ENCODE data around the gene CREM. TPM values are rescaled to one million over a fixed set of nuclear protein-coding genes. Genes with fewer than 3 reads are reported as not detected.
A peak's percentile ranks its signal among the peaks of the same experiment; 100 is the strongest.
"Not testable (repeated sequence)": the region's sequence is repeated elsewhere in the genome, so short reads cannot be mapped to it uniquely, and the experiment has no call there.

CREM gene
- total RNA-seq, result 58.5 TPM
- long read RNA-seq, transcript CREM-211 (4 exons, 1,207 nt), result major isoform, 5 of 44 reads
- long read RNA-seq, partial matches to known transcripts, result 2 of 44 reads
- long read RNA-seq, other reads (novel, unspliced or antisense), result 22 of 44 reads

DNA sequence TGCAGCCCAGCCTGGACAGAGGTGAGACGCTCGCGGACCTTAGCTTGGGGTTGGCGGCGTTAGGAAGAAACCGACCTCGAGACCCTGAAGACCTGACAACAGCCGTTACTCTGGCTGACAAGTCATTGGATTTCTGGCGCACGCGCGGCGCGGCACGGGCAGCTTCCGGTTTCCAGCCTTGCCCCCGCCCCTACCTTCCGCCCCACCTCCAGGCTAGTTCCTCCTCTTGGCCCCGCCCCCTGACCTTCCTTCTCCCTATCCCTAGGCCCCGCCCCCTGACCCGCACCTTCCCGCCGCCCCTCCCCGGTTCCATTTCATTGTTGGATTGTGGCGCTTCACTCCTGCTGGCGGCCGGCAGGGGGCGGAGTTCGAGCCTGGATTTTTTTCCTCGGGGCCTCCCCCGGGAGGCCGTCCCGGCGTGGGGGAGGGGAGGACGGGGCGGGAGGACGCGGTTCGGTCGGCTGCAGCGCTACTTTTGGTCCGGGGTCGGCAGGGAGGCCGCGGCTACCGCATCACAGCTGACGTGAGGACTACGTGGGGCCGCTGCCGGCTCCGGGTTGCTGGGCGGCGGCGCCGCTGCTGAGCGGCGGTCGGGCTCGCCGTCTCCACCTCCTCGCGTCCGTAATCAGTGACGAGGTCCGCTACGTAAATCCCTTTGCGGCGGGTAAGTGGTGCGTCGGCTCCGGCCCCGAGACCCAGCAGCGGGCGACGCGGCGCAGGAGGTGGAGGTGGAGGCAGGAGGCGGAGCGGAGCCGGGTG is at the start of gene CREM:
TSS of gene CREM (plus strand) at position 317 of the 759 bp plus-strand sequence. CDS start 10,990 bp downstream, outside the sequence.
- DNase-seq, result peak; percentile 100
- peak within 1 kb of the TSS; percentile 92 for H3K4me3 ChIP-seq
- intact Hi-C loops (cut with micrococcal nuclease), result no loop called here
- TF ChIP-seq, protein P1, sequence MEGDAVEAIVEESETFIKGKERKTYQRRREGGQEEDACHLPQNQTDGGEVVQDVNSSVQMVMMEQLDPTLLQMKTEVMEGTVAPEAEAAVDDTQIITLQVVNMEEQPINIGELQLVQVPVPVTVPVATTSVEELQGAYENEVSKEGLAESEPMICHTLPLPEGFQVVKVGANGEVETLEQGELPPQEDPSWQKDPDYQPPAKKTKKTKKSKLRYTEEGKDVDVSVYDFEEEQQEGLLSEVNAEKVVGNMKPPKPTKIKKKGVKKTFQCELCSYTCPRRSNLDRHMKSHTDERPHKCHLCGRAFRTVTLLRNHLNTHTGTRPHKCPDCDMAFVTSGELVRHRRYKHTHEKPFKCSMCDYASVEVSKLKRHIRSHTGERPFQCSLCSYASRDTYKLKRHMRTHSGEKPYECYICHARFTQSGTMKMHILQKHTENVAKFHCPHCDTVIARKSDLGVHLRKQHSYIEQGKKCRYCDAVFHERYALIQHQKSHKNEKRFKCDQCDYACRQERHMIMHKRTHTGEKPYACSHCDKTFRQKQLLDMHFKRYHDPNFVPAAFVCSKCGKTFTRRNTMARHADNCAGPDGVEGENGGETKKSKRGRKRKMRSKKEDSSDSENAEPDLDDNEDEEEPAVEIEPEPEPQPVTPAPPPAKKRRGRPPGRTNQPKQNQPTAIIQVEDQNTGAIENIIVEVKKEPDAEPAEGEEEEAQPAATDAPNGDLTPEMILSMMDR (IDR thresholded peaks at IDR 0.05; ENCODE audit: borderline replicate concordance), result peak; percentile 92
- peaks cover 57% of the 10 kb centered on the region for H3K4me1 ChIP-seq
- no peaks in the 10 kb centered on the region for H3K36me3 ChIP-seq
- peak within 1 kb of the TSS; percentile 100 for H3K27ac ChIP-seq (replicated peaks)
- no peaks in the 10 kb centered on the region for H3K9me3 ChIP-seq (replicated peaks)
- H3K27me3 ChIP-seq (ENCODE audit: low read depth), result no peaks in the 10 kb centered on the region

DNA sequence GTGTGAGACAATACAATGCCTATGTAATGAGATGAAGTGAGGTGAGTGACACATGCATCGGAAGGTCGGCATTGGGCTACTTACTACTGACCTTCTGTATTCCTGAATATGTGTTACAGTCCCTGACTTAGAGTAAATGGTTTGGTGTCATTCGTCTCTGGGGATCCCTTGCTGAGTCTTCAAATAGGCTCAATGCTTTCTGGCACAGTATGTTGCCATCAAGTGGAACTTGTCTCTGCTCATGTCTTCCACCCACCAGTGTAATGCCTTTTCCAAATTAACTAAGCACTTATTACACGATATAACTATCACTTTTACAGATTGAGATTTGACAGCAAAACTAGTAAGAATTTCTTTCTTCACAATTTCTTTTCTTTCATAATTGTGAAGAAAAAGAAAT is 47.4 kb upstream of the CREM start:
- H3K36me3 ChIP-seq, result peaks cover 16% of the 10 kb centered on the region
- H3K4me1 ChIP-seq, result no peaks in the 10 kb centered on the region
- H3K9me3 ChIP-seq (replicated peaks), result peaks cover 14% of the 10 kb centered on the region
- no peak overlapping the region for H3K27ac ChIP-seq (replicated peaks)
- intact Hi-C loops (cut with micrococcal nuclease), result no loop called here
- no peak overlapping the region for H3K4me3 ChIP-seq
- DNase-seq, result no peak
- no peaks in the 10 kb centered on the region for H3K27me3 ChIP-seq (ENCODE audit: low read depth)
- TF ChIP-seq, protein P1 (IDR thresholded peaks at IDR 0.05; ENCODE audit: borderline replicate concordance), result no peak

DNA sequence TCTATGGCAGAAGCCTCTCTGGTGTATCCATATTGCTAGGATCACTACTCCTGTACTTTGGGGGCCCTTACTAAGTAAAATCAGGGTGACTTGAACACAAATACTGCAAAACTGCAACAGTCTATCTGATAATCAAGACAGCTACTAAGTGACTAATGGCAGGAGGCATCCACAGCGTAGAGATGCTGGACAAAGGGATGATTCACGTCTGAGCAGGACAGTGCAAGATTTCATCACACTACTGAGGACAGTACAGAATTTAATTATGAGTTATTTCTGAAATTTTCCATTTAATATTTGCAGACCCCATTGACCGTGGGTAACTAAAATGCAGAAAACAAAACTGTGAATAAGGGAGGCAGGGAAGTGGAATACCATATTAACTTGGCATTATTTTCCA is 46.9 kb upstream of the CREM start:
- Histone ChIP-seq H3K36me3 (peaks cover 16% of the 10 kb centered on the region), H3K4me1 (no peaks in the 10 kb centered on the region), H3K4me3 (no peak overlapping the region), H3K27ac (replicated peaks) (no peak overlapping the region), H3K27me3 (ENCODE audit: low read depth) (no peaks in the 10 kb centered on the region), H3K9me3 (replicated peaks) (peaks cover 14% of the 10 kb centered on the region)
- no peak for DNase-seq
- intact Hi-C loops (cut with micrococcal nuclease), result no loop called here
- TF ChIP-seq, protein P1 (IDR thresholded peaks at IDR 0.05; ENCODE audit: borderline replicate concordance), result no peak

DNA sequence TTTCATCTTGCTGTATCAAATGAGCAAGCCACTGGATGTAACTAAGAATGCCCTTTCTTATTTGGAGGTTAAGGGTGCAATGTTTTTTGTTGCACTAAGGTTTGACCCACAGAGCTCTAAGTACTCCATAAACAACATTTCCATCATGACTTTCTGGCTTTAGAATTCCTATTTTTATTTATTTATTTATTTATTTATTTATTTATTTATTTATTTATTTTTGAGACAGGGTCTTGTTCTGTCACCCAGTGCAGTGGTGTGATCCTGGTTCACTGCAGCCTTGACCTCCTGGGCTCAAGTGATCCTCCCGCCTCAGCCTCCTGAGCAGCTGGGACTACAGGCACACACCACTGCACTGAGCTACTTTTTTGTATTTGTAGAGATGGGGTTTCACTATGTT is 46.4 kb upstream of the CREM start:
- intact Hi-C loops (cut with micrococcal nuclease); DNase-seq; H3K27me3 ChIP-seq (ENCODE audit: low read depth); H3K4me1 ChIP-seq; H3K4me3 ChIP-seq; H3K27ac ChIP-seq (replicated peaks): not testable (repeated sequence)
- H3K36me3 ChIP-seq, result peaks cover 16% of the 10 kb centered on the region
- peaks cover 14% of the 10 kb centered on the region for H3K9me3 ChIP-seq (replicated peaks)

GRCh38 chr10:35083242-35083641 is 43.4 kb upstream of the CREM start:
- Histone ChIP-seq H3K4me3 (no peak overlapping the region), H3K27me3 (ENCODE audit: low read depth) (no peaks in the 10 kb centered on the region), H3K4me1 (peaks cover 31% of the 10 kb centered on the region), H3K9me3 (replicated peaks) (peaks cover 14% of the 10 kb centered on the region), H3K36me3 (peaks cover 11% of the 10 kb centered on the region), H3K27ac (replicated peaks) (no peak overlapping the region)
- intact Hi-C loops (cut with micrococcal nuclease), result no loop called here
- DNase-seq, result no peak
- TF ChIP-seq, protein P1 (IDR thresholded peaks at IDR 0.05; ENCODE audit: borderline replicate concordance), result no peak

- peaks cover 5% of the 10 kb centered on the region for H3K9me3 ChIP-seq (replicated peaks)
- TF ChIP-seq, protein P1 (IDR thresholded peaks at IDR 0.05; ENCODE audit: borderline replicate concordance), result no peak
- H3K27me3 ChIP-seq (ENCODE audit: low read depth), result no peaks in the 10 kb centered on the region
- H3K4me1 ChIP-seq, result peaks cover 59% of the 10 kb centered on the region
- no peak for DNase-seq
- intact Hi-C loops (cut with micrococcal nuclease), result no loop called here
- peak overlapping the region; percentile 91 for H3K4me3 ChIP-seq
- peak overlapping the region; percentile 96 for H3K27ac ChIP-seq (replicated peaks)
- H3K36me3 ChIP-seq, result no peaks in the 10 kb centered on the region
These were observed 37.0 kb upstream of the CREM start for GRCh38 chr10:35089611-35090161.
